Activated CD8-positive, alpha-beta T cell treated with anti-CD3 and anti-CD28 coated beads, Interleukin-2, amount 10 ng/mL, durations not matched to agents 7 days and 5 days (primary cell): ENCODE results near the gene JCAD. TPM values are rescaled to one million over a fixed set of nuclear protein-coding genes. Genes with fewer than 3 reads are reported as not detected.
A peak's percentile ranks its signal among the peaks of the same experiment; 100 is the strongest.
"Not testable (repeated sequence)": the region's sequence is repeated elsewhere in the genome, so short reads cannot be mapped to it uniquely, and the experiment has no call there.

Source experiments
- ATAC-seq: fragments of 150-1000 bp; cut with Tn5 transposase; one replicate; pipeline ENCODE4 v1.10.0; 2021; ENCODE audit warnings: moderate library complexity
- CTCF ChIA-PET: fragments of 350-600 bp; sonication (Branson Sonifier 250); formaldehyde crosslinking; loops from one replicate; lab custom pipeline; 2021; ENCODE audit warnings: antibody characterized with exemption; lab: Charles Lee
- POLR2A ChIA-PET: fragments of 350-600 bp; sonication (Branson Sonifier 250); formaldehyde crosslinking; loops from one replicate; lab custom pipeline; 2021; ENCODE audit warnings: antibody characterized with exemption; lab: Charles Lee
- DNase-seq: peaks from one replicate; pipeline ENCODE4 v3.0.0-alpha.2; 2020
- H3K27ac Mint-ChIP-seq: one replicate; pipeline ENCODE4 v1.8.0; 2021; ENCODE audit warnings: mild to moderate bottlenecking, mixed read lengths
- H3K27me3 Mint-ChIP-seq: one replicate; pipeline ENCODE4 v1.8.0; 2021; ENCODE audit warnings: low read depth, mixed read lengths
- H3K36me3 Mint-ChIP-seq: one replicate; pipeline ENCODE4 v1.8.0; 2021; ENCODE audit warnings: low read depth, mixed read lengths
- H3K4me1 Mint-ChIP-seq: one replicate; pipeline ENCODE4 v1.8.0; 2021; ENCODE audit warnings: low read depth, mixed read lengths
- H3K4me3 Mint-ChIP-seq: one replicate; pipeline ENCODE4 v1.8.0; 2021; ENCODE audit warnings: mild to moderate bottlenecking, mixed read lengths
- H3K9me3 Mint-ChIP-seq: one replicate; pipeline ENCODE4 v1.8.0; 2022; ENCODE audit warnings: mixed read lengths; ENCODE audit not compliant: insufficient read depth
- total RNA-seq, 2 experiments: library from RNA; stranded (reverse); gene quantifications; one replicate each; pipeline ENCODE4 v1.2.3, GENCODE V29; 2021

JCAD gene
- total RNA-seq, 2 experiments from 2014 or later = 0.05 to 0.08 TPM

DNA sequence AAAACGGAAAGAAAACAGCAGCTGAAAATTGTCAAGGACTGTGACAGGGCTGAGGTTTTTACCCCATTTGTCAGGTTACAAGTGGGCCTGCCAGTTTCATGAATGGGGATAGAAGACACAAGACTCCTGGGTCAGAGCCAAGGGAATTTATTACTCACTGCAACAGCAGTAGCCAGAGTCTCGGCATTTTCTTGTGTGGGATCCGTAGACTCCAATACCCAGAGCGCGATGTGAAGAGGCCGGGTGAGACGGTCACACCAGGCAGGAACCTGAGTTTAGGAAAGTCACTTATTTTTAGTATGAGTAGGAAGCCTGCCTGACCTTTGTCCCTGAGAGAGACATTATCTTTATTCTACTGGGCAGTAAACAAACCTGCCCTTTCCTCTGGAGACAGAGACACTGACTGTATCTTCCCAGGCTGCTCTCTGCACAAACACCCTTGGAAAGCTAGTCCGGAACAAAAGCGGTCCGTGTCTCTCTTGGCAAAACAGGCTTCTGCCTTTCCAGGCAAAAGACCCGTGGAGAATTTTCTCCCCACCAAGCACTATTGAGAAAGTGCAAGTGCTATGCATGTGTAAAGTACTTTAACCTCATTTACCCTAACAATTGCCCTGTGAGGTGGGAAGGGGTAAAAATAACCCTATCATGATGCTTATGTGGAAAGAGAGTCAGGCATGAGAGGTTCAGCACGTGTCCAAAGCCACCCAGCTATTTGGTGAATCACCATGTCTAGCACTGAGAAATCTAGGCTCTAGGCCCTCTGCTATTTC lies 58.4 kb downstream of the JCAD start:
- H3K27me3 Mint-ChIP-seq = peaks cover 34% of the 10 kb centered on the region
- ATAC-seq = no peak

GRCh38 chr10:29998142-29998808 lies 61.1 kb downstream of the JCAD start:
- Mint-ChIP-seq H3K36me3 (no peaks in the 10 kb centered on the region), H3K4me3 (no peak overlapping the region), H3K27me3 (peaks cover 32% of the 10 kb centered on the region), H3K27ac (no peak overlapping the region), H3K9me3 (no peaks in the 10 kb centered on the region), H3K4me1 (peaks cover 12% of the 10 kb centered on the region)
- peak; percentile 84 for ATAC-seq
- CTCF ChIA-PET = interaction anchor here (0.7 to 4.1 kb wide), 25 partner anchors 10 to 593 kb away, joined by 3 to 20 read pairs (median 4); no protein-coding TSS in a partner anchor
- POLR2A ChIA-PET = interaction anchor here (0.6 kb wide), 1 partner anchor 72 kb away, joined by 3 read pairs; no protein-coding TSS in a partner anchor
- peak; percentile 85 for DNase-seq

More for the DNA sequence above, 58.4 kb downstream of the JCAD start:
- no peaks in the 10 kb centered on the region for H3K9me3 Mint-ChIP-seq
- H3K36me3 Mint-ChIP-seq = no peaks in the 10 kb centered on the region
- peaks cover 12% of the 10 kb centered on the region for H3K4me1 Mint-ChIP-seq
- POLR2A ChIA-PET = no interaction called here
- no peak overlapping the region for H3K4me3 Mint-ChIP-seq
- no peak for DNase-seq
- CTCF ChIA-PET = interaction anchor here (1.0 to 4.1 kb wide), 8 partner anchors 8 to 590 kb away, joined by 3 to 20 read pairs (median 11); no protein-coding TSS in a partner anchor
- no peak overlapping the region for H3K27ac Mint-ChIP-seq

DNA sequence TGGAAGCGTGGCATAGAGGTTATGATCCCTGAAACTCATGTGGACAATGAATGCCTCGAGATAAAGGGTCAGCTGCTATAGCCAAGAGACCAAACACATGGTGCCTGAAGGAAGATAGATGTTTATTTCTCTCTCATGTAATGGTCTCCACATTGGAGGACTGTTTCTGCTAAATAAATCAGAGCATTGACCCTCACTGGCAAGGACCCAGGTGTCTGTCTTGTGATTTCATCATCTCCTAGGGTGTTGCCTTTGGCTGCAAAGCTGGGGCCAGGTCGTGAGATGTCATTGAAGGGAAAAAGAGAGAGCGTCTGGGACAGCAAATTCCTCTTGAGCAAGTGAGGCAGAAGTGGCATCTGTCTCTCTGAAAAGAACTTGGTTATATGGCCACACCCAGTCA lies 64.6 kb downstream of the JCAD start:
- Mint-ChIP-seq H3K27me3 (peaks cover 35% of the 10 kb centered on the region), H3K4me1 (no peaks in the 10 kb centered on the region), H3K9me3 (no peaks in the 10 kb centered on the region), H3K4me3 (no peak overlapping the region), H3K36me3 (no peaks in the 10 kb centered on the region), H3K27ac (no peak overlapping the region)
- ATAC-seq = no peak
- ChIA-PET POLR2A (no interaction called here), CTCF (no interaction called here)
- DNase-seq = no peak

GRCh38 chr10:29993319-29993915 lies 66.0 kb downstream of the JCAD start:
- CTCF ChIA-PET = no interaction called here

DNA sequence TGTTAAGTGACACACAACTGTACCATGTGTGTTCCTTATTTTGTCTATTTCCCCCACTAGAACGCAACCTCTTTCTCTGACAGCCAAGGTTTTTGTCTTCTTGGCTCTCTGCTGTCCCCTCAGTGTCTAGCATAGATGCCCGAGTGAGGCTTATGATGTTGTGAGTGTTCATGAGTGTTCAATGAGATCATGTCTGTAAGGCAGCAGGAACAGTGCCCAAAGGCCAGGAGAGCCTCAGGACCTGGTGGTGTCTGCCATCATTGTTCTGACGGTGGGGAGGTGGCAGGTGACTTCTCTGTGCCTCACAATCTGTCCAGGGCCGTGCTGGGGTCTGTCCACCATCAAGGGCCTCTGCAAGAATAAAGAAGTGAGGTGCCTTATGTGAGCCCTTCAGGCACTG lies 66.5 kb downstream of the JCAD start:
- H3K36me3 Mint-ChIP-seq = no peaks in the 10 kb centered on the region
- POLR2A ChIA-PET = no interaction called here
- H3K4me3 Mint-ChIP-seq = no peak overlapping the region
- H3K4me1 Mint-ChIP-seq = no peaks in the 10 kb centered on the region
- peaks cover 34% of the 10 kb centered on the region for H3K27me3 Mint-ChIP-seq
- CTCF ChIA-PET = interaction anchor here (0.6 kb wide), 1 partner anchor 1286 kb away, joined by 3 read pairs; no protein-coding TSS in a partner anchor
- DNase-seq = no peak
- no peaks in the 10 kb centered on the region for H3K9me3 Mint-ChIP-seq
- no peak overlapping the region for H3K27ac Mint-ChIP-seq
- ATAC-seq = no peak

More at GRCh38 chr10:29993319-29993915, 66.0 kb downstream of the JCAD start:
- H3K4me1 Mint-ChIP-seq = no peaks in the 10 kb centered on the region
- no peak for DNase-seq
- H3K27ac Mint-ChIP-seq = no peak overlapping the region
- no peaks in the 10 kb centered on the region for H3K9me3 Mint-ChIP-seq
- ATAC-seq = no peak
- no peak overlapping the region for H3K4me3 Mint-ChIP-seq
- H3K27me3 Mint-ChIP-seq = peaks cover 36% of the 10 kb centered on the region
- POLR2A ChIA-PET = no interaction called here
- no peaks in the 10 kb centered on the region for H3K36me3 Mint-ChIP-seq

DNA sequence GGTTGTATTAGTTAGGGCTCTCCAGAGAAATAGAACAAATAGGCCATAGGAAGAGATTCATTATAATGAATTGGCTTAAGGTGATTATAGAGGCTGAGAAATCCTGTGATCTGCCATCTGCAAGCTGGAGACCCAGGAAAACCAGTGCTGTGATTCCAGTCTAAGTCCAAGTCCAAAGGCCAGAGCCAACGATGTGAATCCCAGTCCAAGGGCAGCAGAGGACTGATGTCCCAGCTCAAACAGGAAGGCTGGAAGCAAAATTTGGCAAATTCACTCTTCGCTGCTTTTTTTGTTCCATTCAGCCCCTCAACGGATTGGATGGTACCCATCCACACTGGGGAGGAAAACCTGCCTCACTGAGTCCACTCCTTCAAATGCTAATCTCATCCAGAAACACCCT lies 68.0 kb downstream of the JCAD start:
- no peak overlapping the region for H3K4me3 Mint-ChIP-seq
- H3K27me3 Mint-ChIP-seq = peaks cover 25% of the 10 kb centered on the region
- DNase-seq (no peak), ATAC-seq (no peak)
- no peaks in the 10 kb centered on the region for H3K36me3 Mint-ChIP-seq
- H3K27ac Mint-ChIP-seq = no peak overlapping the region
- no peaks in the 10 kb centered on the region for H3K4me1 Mint-ChIP-seq
- POLR2A ChIA-PET = interaction anchor here (0.6 kb wide), 1 partner anchor 1039 kb away, joined by 3 read pairs; no protein-coding TSS in a partner anchor
- no peaks in the 10 kb centered on the region for H3K9me3 Mint-ChIP-seq
- CTCF ChIA-PET = no interaction called here

DNA sequence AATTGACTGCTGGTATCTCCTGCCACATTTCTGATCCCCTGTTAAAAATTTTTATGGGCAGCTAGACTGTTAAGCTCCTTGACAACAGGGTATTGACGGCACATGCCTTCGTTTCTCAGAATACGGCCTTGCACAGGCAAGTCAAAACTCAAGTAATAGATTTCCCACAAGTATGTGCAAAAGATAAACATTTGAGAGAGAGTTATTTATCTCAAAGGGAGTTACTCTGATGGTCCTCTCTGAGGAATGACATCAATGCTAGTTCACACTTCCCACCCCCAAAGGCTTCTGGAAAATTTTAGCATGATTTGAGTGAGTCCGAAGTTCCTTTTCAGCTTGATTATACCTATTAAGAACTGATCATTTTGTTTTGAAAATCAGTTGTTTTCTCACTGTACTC lies 71.9 kb downstream of the JCAD start:
- Mint-ChIP-seq H3K27me3 (peaks cover 13% of the 10 kb centered on the region), H3K27ac (no peak overlapping the region), H3K4me1 (no peaks in the 10 kb centered on the region), H3K36me3 (no peaks in the 10 kb centered on the region), H3K4me3 (no peak overlapping the region), H3K9me3 (no peaks in the 10 kb centered on the region)
- ATAC-seq (no peak), DNase-seq (no peak)
- ChIA-PET POLR2A (no interaction called here), CTCF (no interaction called here)

DNA sequence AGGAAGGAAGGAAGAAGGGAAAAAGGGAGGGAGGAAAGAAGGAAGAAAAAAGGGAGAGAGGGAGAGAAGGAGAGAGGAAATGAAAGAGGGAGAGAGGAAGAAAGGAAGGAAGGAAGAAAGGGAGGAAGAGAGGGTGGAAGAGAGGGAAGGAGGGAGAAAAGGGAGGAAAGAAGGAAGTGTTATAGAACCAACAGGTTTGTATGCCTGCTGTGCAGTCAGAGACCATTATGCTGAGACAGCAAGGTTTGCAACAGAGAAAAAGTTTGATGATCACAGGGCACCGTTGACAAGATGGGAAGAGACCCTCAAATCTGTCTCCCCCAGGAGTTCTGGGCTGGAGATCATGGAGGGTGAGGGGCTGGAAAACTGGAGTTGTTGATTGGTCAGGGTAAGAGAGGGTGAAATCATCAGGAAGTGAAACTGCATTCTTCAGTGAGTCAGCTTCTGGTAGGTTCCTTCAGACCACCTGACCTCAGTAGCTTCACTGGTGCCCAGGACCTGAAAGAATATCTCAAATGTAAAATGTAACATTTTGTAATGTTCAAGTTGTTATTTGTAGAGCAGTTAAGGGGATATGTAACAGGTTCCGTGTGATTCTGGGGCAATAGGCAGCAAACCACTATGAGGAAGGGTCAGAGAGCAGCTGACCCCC lies 76.3 kb downstream of the JCAD start:
- CTCF ChIA-PET = no interaction called here
- ATAC-seq = no peak

DNA sequence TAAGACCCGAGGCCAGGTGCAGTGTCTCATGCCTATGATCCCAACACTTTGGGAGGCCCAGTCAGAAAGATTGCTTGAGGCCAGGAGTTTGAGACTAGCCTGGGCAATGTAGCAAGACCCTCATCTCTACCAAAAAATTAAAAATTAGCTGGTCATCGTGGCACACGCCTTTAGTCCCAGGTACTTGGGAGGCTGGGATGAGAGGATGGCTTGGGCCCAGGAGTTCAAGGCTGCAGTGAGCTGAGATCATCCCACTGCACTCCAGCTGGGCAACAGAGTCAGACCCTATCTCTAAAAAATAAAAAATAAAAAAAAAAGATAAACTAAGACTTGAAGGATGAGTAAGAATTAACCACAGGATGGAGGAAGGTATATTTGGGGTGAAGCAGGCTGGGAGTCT lies 77.9 kb downstream of the JCAD start:
- DNase-seq (no peak), ATAC-seq (no peak)
- ChIA-PET CTCF (no interaction called here), POLR2A (no interaction called here)
- H3K9me3 Mint-ChIP-seq = no peaks in the 10 kb centered on the region
- no peaks in the 10 kb centered on the region for H3K36me3 Mint-ChIP-seq
- H3K27me3 Mint-ChIP-seq = peaks cover 6% of the 10 kb centered on the region
- H3K27ac Mint-ChIP-seq = no peak overlapping the region
- H3K4me3 Mint-ChIP-seq = no peak overlapping the region
- no peaks in the 10 kb centered on the region for H3K4me1 Mint-ChIP-seq

More for the DNA sequence above, 76.3 kb downstream of the JCAD start:
- no peaks in the 10 kb centered on the region for H3K36me3 Mint-ChIP-seq
- no peak overlapping the region for H3K27ac Mint-ChIP-seq
- no peak for DNase-seq
- H3K9me3 Mint-ChIP-seq = no peaks in the 10 kb centered on the region
- peaks cover 4% of the 10 kb centered on the region for H3K27me3 Mint-ChIP-seq
- POLR2A ChIA-PET = no interaction called here
- H3K4me1 Mint-ChIP-seq = no peaks in the 10 kb centered on the region
- H3K4me3 Mint-ChIP-seq = no peak overlapping the region

GRCh38 chr10:29980084-29980483 lies 79.3 kb downstream of the JCAD start:
- ChIA-PET CTCF (no interaction called here), POLR2A (no interaction called here)
- Mint-ChIP-seq H3K9me3 (no peaks in the 10 kb centered on the region), H3K27ac (no peak overlapping the region), H3K36me3 (no peaks in the 10 kb centered on the region), H3K27me3 (peaks cover 7% of the 10 kb centered on the region), H3K4me1 (no peaks in the 10 kb centered on the region), H3K4me3 (no peak overlapping the region)
- ATAC-seq (no peak), DNase-seq (no peak)

GRCh38 chr10:29979421-29979779 lies 80.0 kb downstream of the JCAD start:
- H3K27ac Mint-ChIP-seq, H3K36me3 Mint-ChIP-seq, H3K27me3 Mint-ChIP-seq, H3K9me3 Mint-ChIP-seq, H3K4me3 Mint-ChIP-seq, DNase-seq, POLR2A ChIA-PET, ATAC-seq, H3K4me1 Mint-ChIP-seq: not testable (repeated sequence)
- CTCF ChIA-PET = interaction anchor here (0.8 kb wide), 1 partner anchor 262 kb away, joined by 3 read pairs; no protein-coding TSS in a partner anchor
